Brain pericyte (primary cell): Measurements from ENCODE around the gene CNTN2.

ENCODE experiments used
- DNase-seq: peaks from one replicate; pipeline ENCODE4 v3.0.0-alpha.2; 2012; ENCODE audit warnings: low read depth, low spot score

Gene CNTN2

DNA sequence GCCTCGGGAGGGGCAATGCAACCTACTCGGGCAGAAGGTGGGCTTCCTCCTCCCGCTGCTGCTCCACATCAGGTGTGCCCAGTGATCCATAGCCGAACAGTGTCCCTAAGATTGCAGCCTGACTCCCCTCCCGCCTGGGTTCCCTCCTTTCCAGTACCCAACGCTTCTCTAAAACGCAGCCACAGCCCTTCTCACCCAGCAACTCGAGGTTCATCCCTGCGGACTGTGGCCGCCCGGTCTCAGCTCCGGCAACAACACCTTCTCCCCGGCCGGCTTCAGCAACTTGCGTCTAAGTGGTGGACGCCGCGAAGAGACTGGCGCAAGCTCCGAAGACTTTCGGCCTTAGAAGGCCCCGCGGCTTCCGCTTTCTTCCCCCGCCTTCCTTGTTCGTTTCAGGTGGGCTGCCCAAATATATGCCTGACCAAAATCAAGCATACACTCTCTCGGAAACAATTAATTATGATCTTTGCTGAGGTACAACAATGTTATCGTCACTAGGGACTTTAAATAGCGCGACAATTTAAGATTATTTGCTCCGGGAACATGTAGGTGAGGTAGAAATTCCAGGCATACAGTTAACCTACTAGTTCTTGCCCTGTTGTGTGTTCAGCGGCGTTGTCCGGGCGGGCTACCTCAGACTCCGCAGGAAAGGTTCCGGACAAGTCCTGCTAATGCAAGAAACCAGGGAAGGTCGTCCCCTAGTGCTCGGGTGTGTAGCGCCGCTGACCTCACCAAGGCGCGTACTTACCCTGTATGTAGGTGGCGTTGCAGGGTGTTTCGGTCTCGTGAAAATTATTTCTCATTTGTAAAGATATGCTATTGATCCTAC lies 78.9 kb downstream of the CNTN2 start, which contains the start of gene RBBP5:
RBBP5 (minus strand) TSS at position 319 of the 829 bp plus-strand sequence; CDS start at position 214, 105 bp downstream.
- DNase-seq: peak; percentile 95

DNA sequence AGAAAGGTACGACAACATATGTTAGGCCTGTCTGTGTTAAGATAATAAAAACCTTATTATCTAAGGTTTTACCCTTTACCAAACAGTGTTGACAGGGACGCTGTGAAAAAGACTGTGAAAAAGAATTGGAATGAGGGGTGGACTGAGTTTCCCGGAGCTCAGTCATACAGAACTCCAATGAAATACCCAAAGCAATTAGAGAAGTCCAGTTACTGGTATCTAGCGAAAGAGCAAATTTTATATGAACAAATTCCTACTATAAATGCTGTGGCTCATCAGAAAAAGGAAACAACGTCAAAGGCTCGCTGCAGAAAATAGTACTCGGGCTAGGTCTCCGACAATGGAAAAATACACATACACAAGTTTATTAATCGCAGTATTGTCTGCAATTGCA lies 79.5 kb downstream of the CNTN2 start:
- DNase-seq: no peak

DNA sequence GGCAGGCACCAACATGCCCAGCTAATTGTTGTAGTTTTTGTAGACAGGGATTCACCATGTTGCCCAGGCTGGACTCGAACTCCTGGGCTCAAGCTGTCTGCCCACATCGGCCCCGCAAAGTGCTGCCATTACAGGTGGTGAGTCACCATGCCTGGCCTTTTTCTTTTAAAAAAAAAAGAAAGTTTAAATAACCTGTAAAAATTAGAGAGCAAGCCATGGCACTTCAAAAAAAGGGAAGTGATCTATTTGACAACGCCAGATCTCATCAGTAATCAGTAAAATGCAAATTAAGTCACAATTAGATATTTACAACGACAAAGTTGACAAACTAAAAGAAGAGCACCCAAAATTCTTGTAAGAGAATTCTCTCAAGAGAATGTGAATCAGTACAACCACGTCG lies 81.7 kb downstream of the CNTN2 start:
- no peak for DNase-seq

DNA sequence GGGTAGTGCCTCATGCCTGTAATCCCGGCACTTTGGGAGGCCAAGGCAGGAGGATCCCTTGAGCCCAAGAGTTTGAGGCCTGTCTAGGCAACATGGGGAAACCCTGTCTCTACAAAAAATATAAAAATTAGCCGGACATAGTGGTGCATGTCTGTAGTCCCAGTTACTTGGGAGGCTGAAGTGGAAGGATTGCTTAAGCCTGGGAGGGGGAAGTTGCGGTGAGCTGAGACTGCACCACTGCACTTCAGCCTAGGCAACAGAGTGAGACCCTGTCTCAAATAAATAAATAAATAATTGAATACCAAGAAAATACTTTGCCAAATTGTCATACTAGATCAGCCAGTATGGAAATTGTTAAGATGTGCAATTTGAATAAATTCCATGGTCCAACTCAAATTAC lies 84.6 kb downstream of the CNTN2 start:
- no peak for DNase-seq
